ENCODE results near the gene ZNF469.

GRCh38 chr16:88380099-88380498 is 2.7 kb upstream of the ZNF469 start:
- TF ChIP-seq CTCF (IDR thresholded peaks at IDR 0.05) (no peak), POLR2A (IDR thresholded peaks at IDR 0.05) (no peak), EP300 (IDR thresholded peaks at IDR 0.05) (no peak), POLR2AphosphoS5 (IDR thresholded peaks at IDR 0.05) (no peak)

All from gastroesophageal sphincter (tissue), 3 donors.